ENCODE measurements around the gene PSIP1. TPM values are rescaled to one million over a fixed set of nuclear protein-coding genes. Genes with fewer than 3 reads are reported as not detected.

PSIP1 gene
- total and polyA plus RNA-seq, 2 of the 4 experiments (the other 2 are of a cell fraction) = 21.8 to 27.2 TPM

DNA sequence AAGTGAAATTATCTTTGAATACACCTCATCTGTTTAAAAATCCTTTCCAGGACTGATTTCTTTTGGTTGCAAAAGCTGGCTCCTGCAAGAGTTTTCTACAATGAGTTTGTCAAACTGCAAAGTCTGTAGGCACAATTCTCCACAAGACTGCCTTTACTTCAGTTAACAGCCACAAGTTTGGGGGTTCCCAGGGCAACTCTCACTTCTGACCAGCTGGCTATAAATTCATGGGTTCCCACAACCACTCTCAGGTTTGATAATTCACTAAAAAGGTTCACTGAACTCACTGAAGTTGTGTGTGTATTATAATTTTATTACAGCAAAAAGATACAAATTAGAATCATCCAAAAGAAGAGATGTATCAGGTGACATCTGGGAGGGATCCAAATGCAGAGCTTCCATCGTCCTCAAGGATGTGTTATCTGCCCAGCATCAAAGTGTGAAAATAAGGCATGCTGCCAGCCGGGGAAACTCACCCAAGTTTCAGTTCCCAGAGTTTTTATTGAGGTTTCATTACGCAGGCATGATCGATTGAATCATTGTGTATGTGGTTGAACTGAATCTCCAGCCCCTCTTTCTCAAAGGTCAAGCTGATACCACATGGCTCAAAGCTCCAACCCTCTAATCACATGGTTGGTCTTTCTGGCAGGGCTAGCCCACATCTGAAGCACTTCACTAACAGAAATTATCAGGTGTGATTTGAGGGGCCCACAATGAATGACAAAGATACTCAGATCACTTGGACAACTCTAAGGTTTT, 19.0 kb upstream of the PSIP1 start:
- Histone ChIP-seq H3K4me1 (ENCODE audit: control insufficient read depth, insufficient read depth, low read length) (no peaks in the 10 kb centered on the region), H3K23ac (ENCODE audit: low read depth, low read length) (no peak overlapping the region), H4K5ac (ENCODE audit: low read depth, low read length) (no peak overlapping the region), H2BK120ac (ENCODE audit: low read depth, low read length) (no peak overlapping the region), H3K14ac (replicated peaks; ENCODE audit: low read depth, low read length) (no peak overlapping the region), H3K4me2 (ENCODE audit: low read depth, low read length) (no peak overlapping the region), H3K9ac (ENCODE audit: low read depth, low read length) (no peak overlapping the region), H4K91ac (ENCODE audit: insufficient read depth, low read depth, low read length) (no peak overlapping the region), H3K4ac (ENCODE audit: low read depth, low read length) (no peak overlapping the region), H2BK15ac (ENCODE audit: low read depth, low read length) (no peak overlapping the region), H3K9me3 (ENCODE audit: control insufficient read depth, insufficient read depth, low read length) (no peaks in the 10 kb centered on the region), H3K18ac (ENCODE audit: low read depth, low read length) (no peak overlapping the region), H3K36me3 (ENCODE audit: control insufficient read depth, insufficient read depth, low read length) (no peaks in the 10 kb centered on the region), H3K27me3 (ENCODE audit: control insufficient read depth, insufficient read depth, low read length) (no peaks in the 10 kb centered on the region), H3K9me1 (ENCODE audit: insufficient read depth, low read length) (no peaks in the 10 kb centered on the region), H2AK5ac (ENCODE audit: low read depth, low read length) (no peak overlapping the region), H3K27ac (ENCODE audit: insufficient read depth, low read length) (no peak overlapping the region), H2BK20ac (ENCODE audit: low read depth, low read length) (no peak overlapping the region), H2AFZ (replicated peaks; ENCODE audit: low read length, poor library complexity) (no peak overlapping the region), H3K56ac (ENCODE audit: extremely low read depth, insufficient read depth, low read length) (no peak overlapping the region), H3K4me3 (ENCODE audit: insufficient read depth, low read depth, low read length) (no peak overlapping the region), H2AK9ac (replicated peaks; ENCODE audit: low read depth, low read length, poor library complexity) (no peak overlapping the region), H3K79me1 (ENCODE audit: low read depth in 1 of 2, low read length in 2 of 2) (no peaks in the 10 kb centered on the region), H2BK5ac (ENCODE audit: low read depth, low read length, poor library complexity, severe bottlenecking) (no peak overlapping the region), H4K8ac (ENCODE audit: low read depth in 2 of 2, low read length in 2 of 2) (no peak overlapping the region), H4K20me1 (ENCODE audit: insufficient read depth, low read length) (no peaks in the 10 kb centered on the region)
- no TSS peak for BruUV-seq (replicated peaks)
- CTCF ChIA-PET = interaction anchor here (0.6 kb wide), 1 partner anchor 111 kb away, joined by 4 read pairs; no protein-coding TSS in a partner anchor
- WGBS, 2 experiments (ENCODE audit: extremely low coverage in 2 of 2, insufficient read length in 1 of 2) = no CpG with 5 or more reads among the region's 4 CpGs
- intact Hi-C loops (cut with micrococcal nuclease) = no loop called here
- in situ Hi-C loops (cut with MboI; ENCODE audit: low sequenced_read_pairs) = no loop called here
- POLR2A ChIA-PET (ENCODE audit: unreplicated experiment) = no interaction called here
- TF ChIP-seq RCOR1 (IDR thresholded peaks at IDR 0.05; ENCODE audit: insufficient replicate concordance, low read length) = no peak
- TF ChIP-seq, protein P1, sequence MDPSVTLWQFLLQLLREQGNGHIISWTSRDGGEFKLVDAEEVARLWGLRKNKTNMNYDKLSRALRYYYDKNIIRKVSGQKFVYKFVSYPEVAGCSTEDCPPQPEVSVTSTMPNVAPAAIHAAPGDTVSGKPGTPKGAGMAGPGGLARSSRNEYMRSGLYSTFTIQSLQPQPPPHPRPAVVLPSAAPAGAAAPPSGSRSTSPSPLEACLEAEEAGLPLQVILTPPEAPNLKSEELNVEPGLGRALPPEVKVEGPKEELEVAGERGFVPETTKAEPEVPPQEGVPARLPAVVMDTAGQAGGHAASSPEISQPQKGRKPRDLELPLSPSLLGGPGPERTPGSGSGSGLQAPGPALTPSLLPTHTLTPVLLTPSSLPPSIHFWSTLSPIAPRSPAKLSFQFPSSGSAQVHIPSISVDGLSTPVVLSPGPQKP (IDR thresholded peaks at IDR 0.05; ENCODE audit: borderline replicate concordance, low read depth, low read length) = no peak
- TF ChIP-seq MAZ (IDR thresholded peaks at IDR 0.05; ENCODE audit: borderline replicate concordance, low read depth, low read length) = no peak
- TF ChIP-seq NFE2L2 (IDR thresholded peaks at IDR 0.05; ENCODE audit: low read depth, low read length) = no peak
- TF ChIP-seq MXI1 (IDR thresholded peaks at IDR 0.05; ENCODE audit: borderline replicate concordance, low read depth, low read length) = no peak
- TF ChIP-seq CTCF (conservative IDR thresholded peaks at IDR 0.05; ENCODE audit: low read depth, low read length) = no peak
- TF ChIP-seq BHLHE40 (IDR thresholded peaks at IDR 0.05; ENCODE audit: low read depth, low read length) = no peak
- TF ChIP-seq USF2 (IDR thresholded peaks at IDR 0.05; ENCODE audit: low read depth, low read length) = no peak
- TF ChIP-seq SMC3 (IDR thresholded peaks at IDR 0.05; ENCODE audit: low read depth, low read length) = no peak
- no peak for TF ChIP-seq RAD21 (IDR thresholded peaks at IDR 0.05; ENCODE audit: low read length)
- no peak for TF ChIP-seq RFX5 (IDR thresholded peaks at IDR 0.05; ENCODE audit: low read depth, low read length)
- no peak for TF ChIP-seq CEBPB (IDR thresholded peaks at IDR 0.05; ENCODE audit: low read depth, low read length)
- no peak for TF ChIP-seq POLR2A (IDR thresholded peaks at IDR 0.05; ENCODE audit: low read depth, low read length)
- no peak for TF ChIP-seq MAFK (IDR thresholded peaks at IDR 0.05; ENCODE audit: low read depth, low read length)
- TF ChIP-seq FOS (IDR thresholded peaks at IDR 0.05; ENCODE audit: low read depth, low read length) = no peak
- no peak for TF ChIP-seq CHD1 (IDR thresholded peaks at IDR 0.05; ENCODE audit: low read depth, low read length)
- no peak for DNase-seq
- dilution Hi-C loops (cut with HindIII; ENCODE audit: low sequenced_read_pairs, unreplicated experiment) = no loop called here
- ATAC-seq (ENCODE audit: low read depth) = no peak
